PFSK-1 (cell line): ENCODE data around the gene CTTNBP2NL.

Experiments
- FOXP2 ChIP-seq: optimal IDR thresholded peaks from 2 replicates; pipeline ENCODE3; 2011; ENCODE audit warnings: borderline replicate concordance, control low read depth, inconsistent platforms; ENCODE audit not compliant: insufficient read depth; ENCODE audit errors: extremely low read length, extremely low read depth
- POLR2AphosphoS5 ChIP-seq: IDR thresholded peaks from 2 replicates; pipeline ENCODE4 v1.6.1; 2012; ENCODE audit warnings: low read depth, mild to moderate bottlenecking, control low read depth, low read length, moderate library complexity
- REST ChIP-seq, 2 experiments: IDR thresholded peaks; 2 replicates each; pipeline versions ENCODE4 v1.6.1 to v1.8.0; 2011 to 2012; ENCODE audit warnings: low read depth in 2 of 2, low read length in 2 of 2, control low read depth in 1 of 2, inconsistent platforms in 1 of 2, mild to moderate bottlenecking in 1 of 2, moderate library complexity in 1 of 2; ENCODE audit not compliant: insufficient read depth in 1 of 2
- SIN3A ChIP-seq: IDR thresholded peaks from 2 replicates; pipeline ENCODE4 v1.6.1; 2012; ENCODE audit warnings: mild to moderate bottlenecking, low read length, moderate library complexity, borderline replicate concordance; ENCODE audit not compliant: insufficient read depth
- TAF1 ChIP-seq: IDR thresholded peaks from 2 replicates; pipeline ENCODE4 v1.6.1; 2012; ENCODE audit warnings: low read length, control low read depth, borderline replicate concordance; ENCODE audit not compliant: insufficient read depth

The CTTNBP2NL gene

GRCh38 chr1:112358798-112359408, 37.1 kb upstream of the CTTNBP2NL start:
- TF ChIP-seq REST (IDR thresholded peaks at IDR 0.05; ENCODE audit: insufficient read depth in 1 of 2, low read depth in 2 of 2, low read length in 2 of 2) (no peak), TAF1 (no peak)

- TF ChIP-seq TAF1 (no peak), SIN3A (no peak), FOXP2 (no peak)
These were observed 35.9 kb upstream of the CTTNBP2NL start for GRCh38 chr1:112359961-112360767.

GRCh38 chr1:112363636-112364035, 32.4 kb upstream of the CTTNBP2NL start:
- no peak for TF ChIP-seq SIN3A
- no peak for TF ChIP-seq FOXP2
- TF ChIP-seq REST (IDR thresholded peaks at IDR 0.05; ENCODE audit: insufficient read depth in 1 of 2, low read depth in 2 of 2, low read length in 2 of 2) = no peak

- TF ChIP-seq TAF1 = no peak
- TF ChIP-seq FOXP2 = no peak
- no peak for TF ChIP-seq SIN3A
- TF ChIP-seq POLR2AphosphoS5 = no peak
- TF ChIP-seq REST (IDR thresholded peaks at IDR 0.05; ENCODE audit: insufficient read depth in 1 of 2, low read depth in 2 of 2, low read length in 2 of 2) = no peak
These were observed 27.8 kb upstream of the CTTNBP2NL start for GRCh38 chr1:112368198-112368597.

- TF ChIP-seq POLR2AphosphoS5 = no peak
- TF ChIP-seq SIN3A = no peak
- TF ChIP-seq TAF1 = no peak
- peak in 1 of 2 experiments; percentile 28; a peak in 1 of 4 replicates for TF ChIP-seq REST (IDR thresholded peaks at IDR 0.05; ENCODE audit: insufficient read depth in 1 of 2, low read depth in 2 of 2, low read length in 2 of 2)
- TF ChIP-seq FOXP2 = peak; percentile 77
These were observed 26.4 kb upstream of the CTTNBP2NL start for GRCh38 chr1:112369392-112370285.
